ENCODE measurements around the gene ADAM12. TPM values are rescaled to one million over a fixed set of nuclear protein-coding genes. Genes with fewer than 3 reads are reported as not detected.
A peak's percentile ranks its signal among the peaks of the same experiment; 100 is the strongest.
"Not testable (repeated sequence)": the region's sequence is repeated elsewhere in the genome, so short reads cannot be mapped to it uniquely, and the experiment has no call there.

ADAM12 gene
- polyA plus RNA-seq, 1 donor: 15.0 TPM

DNA sequence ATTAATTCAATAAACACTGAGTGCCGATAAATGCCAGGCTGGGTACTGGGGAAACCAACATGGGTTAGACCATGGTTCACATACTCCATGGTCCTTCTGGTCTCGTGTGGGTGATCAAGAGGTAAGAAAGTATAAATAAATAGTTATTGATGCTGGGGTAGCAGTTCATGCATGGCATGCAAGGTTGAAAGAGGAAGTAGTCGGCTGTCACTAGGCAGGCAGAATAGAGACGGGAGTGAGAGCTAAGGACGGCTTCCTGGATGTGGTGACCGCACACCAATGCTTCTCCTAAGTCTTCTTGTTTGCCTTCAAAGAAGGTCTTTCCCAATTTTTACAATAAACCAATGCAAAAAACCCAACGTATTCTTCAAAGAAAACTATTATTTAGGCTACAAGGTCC is 208.6 kb downstream of the ADAM12 start:
- no peak for DNase-seq (ENCODE audit: low read depth)

- no peak for DNase-seq (ENCODE audit: low read depth)
Observed at GRCh38 chr10:126177417-126178030, 210.8 kb downstream of the ADAM12 start.

- DNase-seq (ENCODE audit: low read depth): no peak
Observed at GRCh38 chr10:126175641-126176262, 212.5 kb downstream of the ADAM12 start.

- DNase-seq (ENCODE audit: low read depth): not testable (repeated sequence)
Observed at GRCh38 chr10:126172755-126173154, 215.5 kb downstream of the ADAM12 start.

GRCh38 chr10:126171555-126171954 is 216.7 kb downstream of the ADAM12 start:
- DNase-seq (ENCODE audit: low read depth): peak; percentile 86

GRCh38 chr10:126170776-126171175 is 217.5 kb downstream of the ADAM12 start:
- no peak for DNase-seq (ENCODE audit: low read depth)

DNA sequence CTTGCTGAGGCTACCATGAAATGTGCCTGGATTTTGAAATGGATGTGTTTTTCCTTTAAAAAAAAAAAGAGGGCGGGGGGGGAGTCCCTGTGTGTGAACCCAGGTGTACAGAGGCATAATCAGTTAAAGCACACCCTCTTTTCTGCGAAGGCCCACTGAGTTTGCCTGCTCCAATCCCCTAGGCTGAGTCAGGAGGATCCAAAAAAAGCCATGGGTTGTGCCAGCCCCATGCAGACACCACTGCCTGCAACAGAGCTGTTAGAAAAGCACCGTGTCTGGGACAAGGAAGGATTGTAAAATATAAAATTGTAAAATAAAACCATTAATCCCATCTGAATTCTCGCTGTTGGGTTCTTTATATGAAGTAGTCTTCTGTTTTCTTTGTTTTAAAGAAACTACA is 217.9 kb downstream of the ADAM12 start:
- no peak for DNase-seq (ENCODE audit: low read depth)

DNA sequence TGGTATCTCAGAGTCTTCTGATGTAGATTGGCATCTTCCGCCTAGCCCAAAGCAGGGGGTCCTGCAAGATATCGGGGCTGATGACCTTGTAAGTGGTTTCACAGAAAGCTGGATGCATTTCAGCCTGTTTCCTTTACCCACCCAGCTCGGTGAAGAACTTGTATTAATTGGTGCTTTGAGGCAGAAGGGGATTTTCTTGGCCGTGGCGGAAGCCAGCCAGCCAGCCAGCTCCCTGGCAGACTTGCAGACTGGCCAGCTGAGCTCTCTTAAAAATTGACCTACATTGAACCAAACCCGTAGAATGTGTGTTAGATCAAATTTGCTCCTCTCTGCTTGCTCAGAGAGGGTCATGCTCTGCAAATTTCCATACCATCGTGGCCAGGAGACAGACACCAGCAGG is 218.4 kb downstream of the ADAM12 start:
- no peak for DNase-seq (ENCODE audit: low read depth)

GRCh38 chr10:126166797-126167196 is 221.5 kb downstream of the ADAM12 start:
- no peak for DNase-seq (ENCODE audit: low read depth)

DNA sequence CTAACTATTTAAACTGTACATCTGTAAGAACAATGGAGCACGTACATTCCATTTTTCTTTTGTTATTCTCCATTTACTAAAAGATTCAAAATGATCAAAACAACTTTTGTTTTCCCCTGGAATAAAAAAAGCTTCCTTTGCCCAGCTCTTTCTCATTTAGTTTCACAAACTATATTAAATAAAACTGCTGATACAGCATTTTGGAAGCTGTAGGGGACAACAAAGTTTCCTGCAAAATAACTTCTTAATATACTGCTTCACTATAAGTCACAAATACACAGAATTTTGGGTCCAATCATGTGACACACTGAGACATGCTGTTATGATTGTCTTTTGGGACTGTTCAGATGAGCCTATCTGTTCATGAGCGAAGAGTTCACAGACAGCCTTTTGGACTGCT is 222.4 kb downstream of the ADAM12 start:
- no peak for DNase-seq (ENCODE audit: low read depth)

DNA sequence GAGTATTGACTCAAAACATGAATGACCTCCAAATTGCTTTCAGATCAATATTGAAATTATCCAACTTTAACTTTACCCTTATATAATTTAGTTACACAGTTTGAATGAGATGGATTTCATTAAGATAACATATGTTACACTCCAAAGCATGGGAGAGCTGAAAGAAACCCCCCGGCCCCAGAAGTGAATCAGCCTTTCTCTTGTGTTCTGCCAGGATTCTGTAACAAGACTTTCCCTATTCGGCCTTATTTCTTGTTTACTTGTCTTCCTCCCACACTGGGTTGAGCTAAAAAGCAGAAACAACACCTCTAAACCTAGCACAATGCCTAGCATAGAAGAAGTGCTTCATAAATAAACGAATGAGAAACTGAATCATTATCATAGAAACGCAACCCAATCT is 224.8 kb downstream of the ADAM12 start:
- DNase-seq (ENCODE audit: low read depth): no peak

DNA sequence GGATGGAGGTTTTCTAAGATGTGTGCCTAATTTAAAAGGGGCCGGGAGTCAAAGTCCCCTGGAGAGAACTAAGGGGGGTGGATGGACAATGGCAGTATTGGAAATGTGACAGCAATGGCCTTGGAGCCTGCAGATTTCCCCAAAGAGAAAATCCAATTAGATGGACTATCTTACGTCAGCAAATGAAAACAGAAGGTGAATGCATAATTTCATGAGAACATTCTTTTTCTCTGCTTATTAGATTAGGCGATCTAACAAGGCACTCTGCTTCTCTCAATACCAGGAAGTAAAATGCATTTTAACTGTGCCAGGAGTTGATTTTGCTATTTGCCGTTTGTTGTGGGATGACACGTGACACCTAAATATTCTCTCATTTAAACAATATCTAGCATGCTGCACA is 226.6 kb downstream of the ADAM12 start:
- DNase-seq (ENCODE audit: low read depth): no peak

DNA sequence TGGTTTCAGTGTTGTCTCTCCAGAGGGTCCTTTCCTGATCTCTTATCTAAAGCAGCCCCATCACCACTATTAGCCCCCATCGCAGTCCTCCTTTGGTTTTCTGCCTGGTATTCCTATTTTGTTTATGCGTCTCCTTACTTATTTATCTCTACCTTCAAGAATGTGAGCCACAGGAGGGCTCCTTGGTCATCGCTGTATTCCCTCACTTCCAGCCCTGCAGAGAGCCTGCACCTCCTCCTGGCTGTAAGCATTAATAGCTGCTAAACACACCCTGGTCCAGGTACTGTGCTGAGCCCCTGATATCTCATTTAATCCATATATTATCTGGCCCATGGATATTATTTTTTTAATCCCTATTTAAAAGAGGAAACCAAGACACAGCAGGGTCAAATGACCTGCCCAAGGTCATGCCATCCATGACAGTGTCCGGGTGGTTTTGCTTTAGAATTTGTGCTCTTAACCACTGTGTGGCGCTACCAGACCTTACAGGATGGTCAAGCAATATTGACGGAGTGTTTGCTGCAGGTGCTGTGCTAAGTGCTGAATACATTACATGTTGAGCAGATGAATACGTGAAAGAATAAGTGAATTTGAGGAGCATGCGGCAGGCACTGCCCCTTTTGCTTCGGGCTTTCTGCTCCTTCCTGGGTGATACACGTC is 227.2 kb downstream of the ADAM12 start:
- no peak for DNase-seq (ENCODE audit: low read depth)

- no peak for DNase-seq (ENCODE audit: low read depth)
Observed at GRCh38 chr10:126160571-126160970, 227.7 kb downstream of the ADAM12 start.

GRCh38 chr10:126158133-126158892 is 230.0 kb downstream of the ADAM12 start:
- no peak for DNase-seq (ENCODE audit: low read depth)

- DNase-seq (ENCODE audit: low read depth): no peak
Observed at GRCh38 chr10:126157189-126157588, 231.1 kb downstream of the ADAM12 start.

GRCh38 chr10:126156503-126156902 is 231.8 kb downstream of the ADAM12 start:
- no peak for DNase-seq (ENCODE audit: low read depth)

- no peak for DNase-seq (ENCODE audit: low read depth)
Observed at GRCh38 chr10:126156012-126156411, 232.3 kb downstream of the ADAM12 start.

DNA sequence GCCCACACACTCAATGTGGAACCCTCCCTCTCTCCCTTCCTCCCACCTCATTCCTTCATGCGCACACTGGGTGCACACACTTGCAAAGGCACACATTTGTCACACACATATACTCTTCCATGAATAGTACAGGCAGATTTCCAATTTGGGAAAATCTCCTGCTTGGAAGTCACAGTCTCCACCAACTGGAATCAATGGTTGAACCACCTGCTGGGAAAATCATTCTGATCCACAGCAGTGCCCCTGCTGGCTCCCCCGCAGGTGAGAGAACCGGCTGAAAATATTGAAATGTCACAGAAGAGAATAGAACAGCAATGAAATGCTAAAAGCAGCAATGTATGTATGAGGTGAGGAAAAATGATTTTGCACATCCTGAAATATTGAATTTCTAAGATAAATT is 232.7 kb downstream of the ADAM12 start:
- DNase-seq (ENCODE audit: low read depth): no peak

DNA sequence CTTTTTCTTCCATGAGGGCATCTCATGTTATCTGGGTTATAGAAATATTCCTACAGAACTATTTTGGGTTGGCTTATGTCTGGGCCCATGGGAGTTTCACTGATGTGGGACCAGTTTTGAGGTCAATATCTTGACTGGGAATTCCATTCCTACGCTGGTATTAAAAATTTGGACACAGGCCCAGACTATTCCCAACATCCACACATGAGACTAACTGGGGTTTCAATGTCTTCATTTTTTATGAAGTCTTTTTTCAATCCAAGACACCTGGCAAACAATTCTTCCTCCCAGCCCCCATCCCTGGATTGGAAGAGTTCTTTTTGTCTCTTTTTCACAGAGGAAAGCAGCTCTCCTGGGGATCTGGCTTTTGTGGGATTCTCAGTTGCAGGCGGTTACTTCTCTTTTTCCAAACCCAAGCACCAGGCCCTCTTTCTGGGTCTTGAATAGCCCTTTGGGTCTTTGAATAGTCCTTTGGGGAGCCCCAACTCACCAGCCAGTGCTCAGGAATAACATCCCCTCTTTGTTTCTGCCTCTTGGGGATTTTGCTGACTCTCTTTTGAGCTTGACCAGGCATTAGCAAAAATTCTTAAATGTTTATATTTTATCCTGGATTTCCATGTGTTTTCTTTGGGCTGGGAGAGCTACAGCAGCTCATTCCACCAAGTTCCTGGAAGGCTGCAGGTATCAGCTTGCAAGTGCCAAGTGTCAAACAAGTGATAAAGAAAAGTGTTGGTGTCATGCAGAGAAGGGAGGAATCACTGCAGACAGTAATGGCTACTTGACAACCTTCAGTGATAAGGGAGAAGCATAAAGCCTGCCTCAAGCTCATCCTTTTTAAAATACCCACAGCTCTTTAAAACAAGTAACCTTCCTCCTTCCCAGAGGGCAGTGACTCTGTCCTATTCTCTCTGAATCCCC is 234.3 kb downstream of the ADAM12 start:
- no peak for DNase-seq (ENCODE audit: low read depth)

DNA sequence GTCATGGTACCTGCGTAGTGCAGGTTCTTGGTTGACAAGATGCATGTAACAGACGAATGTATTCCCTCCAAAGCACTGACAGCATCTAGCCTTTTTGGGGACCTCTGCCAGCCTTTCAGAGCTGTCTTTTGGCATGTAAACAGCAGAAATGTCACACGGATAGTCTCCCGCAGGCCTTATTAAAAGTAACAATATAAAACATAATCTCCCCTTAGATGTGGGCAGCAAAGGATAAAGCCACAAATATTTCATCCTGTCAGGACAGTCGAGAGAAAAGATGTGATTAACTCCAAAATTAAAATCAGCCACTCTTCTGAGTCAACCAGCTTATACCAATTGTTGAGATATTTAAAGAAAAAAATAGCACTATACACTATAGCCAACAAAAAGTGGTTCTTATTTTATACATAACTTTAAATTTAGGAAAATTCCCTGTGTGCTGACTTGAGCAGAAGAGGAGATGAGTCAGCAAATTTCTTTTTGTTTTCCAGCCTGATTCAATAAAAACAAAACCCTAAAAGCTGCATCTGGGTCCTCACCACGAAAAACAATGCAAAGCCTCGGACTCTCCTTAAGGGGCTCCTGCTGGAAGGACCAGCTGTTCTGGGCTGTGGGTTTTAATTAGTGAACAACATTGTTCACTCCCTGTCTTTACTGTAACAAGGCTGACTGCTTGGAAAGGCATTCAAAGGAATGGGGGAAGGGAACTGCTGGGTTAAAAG is 240.2 kb downstream of the ADAM12 start:
- no peak for DNase-seq (ENCODE audit: low read depth)

Data from forelimb muscle (tissue), 1 donor.